ENCODE results near the gene GARIN5A.
"Not testable (repeated sequence)": the region's sequence is repeated elsewhere in the genome, so short reads cannot be mapped to it uniquely, and the experiment has no call there.

GARIN5A gene

DNA sequence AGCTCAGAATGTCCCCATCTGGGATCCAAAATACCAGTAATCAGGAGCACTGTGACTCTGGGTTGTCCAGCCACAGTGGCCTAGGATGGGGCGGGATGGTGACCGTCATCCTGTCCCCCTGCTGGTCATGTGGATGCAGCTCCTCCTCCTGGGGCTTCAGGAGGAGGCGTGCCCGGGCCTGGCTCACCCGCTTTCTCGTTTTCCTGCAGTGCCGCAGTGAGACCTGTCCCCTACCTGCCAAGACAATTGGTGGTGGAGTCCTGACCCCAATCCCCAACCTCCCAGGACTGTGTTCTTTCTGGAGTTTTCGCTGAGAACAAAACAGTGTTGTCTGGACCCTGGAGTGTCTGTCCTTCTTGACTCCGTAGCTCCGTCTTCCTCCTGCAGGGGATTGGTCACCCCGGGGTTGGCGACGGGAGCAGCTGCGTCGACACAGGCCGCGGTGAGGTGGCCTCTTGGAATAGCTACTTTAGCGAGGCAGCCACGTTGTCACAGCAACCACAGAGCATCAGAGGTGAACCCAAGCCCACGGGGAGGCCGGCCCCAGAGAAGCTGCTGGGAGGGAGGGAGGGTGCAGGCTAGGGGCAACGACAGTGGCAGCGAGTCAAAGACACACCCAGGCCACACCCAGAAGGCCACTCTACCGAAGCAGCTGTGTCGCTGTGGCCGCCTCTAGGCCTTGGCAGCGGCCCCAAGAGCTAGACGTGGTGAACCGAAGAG lies 10.5 kb downstream of the GARIN5A start:
- in situ Hi-C loops (cut with MboI; ENCODE audit: low sequenced_read_pairs), result no loop called here

DNA sequence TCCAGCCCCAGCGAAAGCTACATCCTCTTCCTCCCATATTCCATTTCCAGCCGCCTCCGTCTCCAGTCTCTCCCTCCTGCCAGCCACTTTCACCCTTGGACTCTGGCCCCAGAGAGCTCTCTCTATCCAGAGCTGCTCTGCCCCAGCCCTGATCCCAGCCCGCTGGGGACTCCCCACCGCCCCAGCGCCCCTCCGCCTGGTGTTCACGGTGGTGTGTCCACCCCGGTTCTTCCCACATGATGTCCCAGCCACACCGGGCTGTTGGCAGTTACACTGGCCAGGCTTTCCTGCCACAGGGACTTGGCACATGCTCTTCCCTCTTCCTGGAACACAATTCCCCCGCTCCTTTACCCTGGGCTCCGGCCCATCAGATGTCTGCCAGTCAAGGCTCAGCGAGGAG lies 11.6 kb downstream of the GARIN5A start:
- in situ Hi-C loops (cut with MboI; ENCODE audit: low sequenced_read_pairs), result no loop called here

DNA sequence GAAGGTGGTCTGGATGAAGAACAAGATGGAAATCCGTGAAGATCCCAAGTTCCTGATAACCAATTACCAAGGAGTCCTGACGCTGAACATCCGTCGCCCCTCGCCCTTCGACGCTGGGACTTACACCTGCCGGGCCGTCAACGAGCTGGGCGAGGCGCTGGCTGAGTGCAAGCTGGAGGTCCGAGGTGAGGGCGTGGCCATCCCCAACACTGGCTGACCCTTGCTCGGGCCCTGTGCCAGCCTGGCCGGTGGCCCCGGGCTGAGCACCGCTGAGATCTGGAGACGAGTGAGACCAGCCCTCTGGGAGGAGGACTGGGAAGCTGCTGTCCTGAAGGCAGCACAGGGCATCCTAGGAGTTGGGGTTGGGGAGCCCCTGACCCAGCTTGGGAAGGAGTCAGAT lies 12.3 kb downstream of the GARIN5A start:
- in situ Hi-C loops (cut with MboI; ENCODE audit: low sequenced_read_pairs), result no loop called here

DNA sequence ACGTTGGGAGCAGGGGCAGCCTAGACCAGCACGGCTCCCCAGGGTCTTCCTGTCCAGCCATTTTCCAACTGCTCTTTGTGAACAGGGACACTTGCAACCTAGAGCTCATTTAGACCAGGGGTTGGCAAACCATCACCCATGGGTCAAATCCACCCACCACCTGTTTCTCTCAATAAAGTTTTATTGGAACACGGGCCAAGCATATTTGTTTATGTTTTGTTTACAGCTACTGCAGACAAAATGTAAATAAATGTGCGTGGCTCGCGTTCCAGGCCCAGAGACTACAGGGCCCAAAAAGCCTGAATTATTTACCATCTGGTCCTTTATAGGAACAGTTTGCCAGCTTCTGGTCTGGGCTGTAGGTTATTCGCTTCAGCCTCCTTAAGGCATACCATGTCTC lies 13.7 kb downstream of the GARIN5A start:
- in situ Hi-C loops (cut with MboI; ENCODE audit: low sequenced_read_pairs), result no loop called here

DNA sequence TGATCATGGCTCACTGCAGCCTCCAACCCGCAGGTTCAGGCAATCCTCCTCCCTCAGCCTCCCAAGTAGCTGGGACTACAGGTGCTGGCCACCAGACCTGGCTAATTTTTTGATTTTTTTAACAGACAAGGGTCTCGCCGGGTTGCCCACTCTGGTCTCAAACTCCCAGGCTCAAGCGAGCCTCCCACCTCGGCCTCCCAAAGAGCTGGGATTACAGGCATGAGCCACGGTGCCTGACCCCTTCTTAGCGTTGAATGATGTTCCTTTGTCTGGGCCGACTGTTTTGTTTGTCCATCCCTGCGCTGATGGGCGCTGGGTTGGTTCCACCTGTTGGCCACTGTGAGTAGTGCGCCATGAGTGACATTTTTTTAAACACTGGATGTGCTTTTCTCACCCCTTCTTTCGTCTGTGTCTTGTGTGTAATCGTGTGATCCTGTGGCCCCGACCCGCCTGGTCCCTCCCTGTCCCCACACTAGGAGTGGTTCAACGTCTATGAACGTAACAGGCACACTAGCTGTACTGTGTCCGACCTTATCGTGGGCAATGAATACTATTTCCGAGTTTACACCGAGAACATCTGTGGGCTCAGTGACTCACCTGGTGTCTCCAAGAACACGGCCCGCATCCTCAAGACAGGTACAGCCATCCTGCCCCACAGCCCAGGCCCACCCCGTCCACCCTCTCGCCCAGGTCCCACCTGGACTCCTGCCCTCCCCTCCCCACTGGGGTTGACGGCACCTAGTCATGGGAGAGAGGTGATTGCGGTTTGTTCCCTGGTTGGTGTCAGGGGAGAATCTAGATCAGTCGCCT lies 15.4 kb downstream of the GARIN5A start:
- in situ Hi-C loops (cut with MboI; ENCODE audit: low sequenced_read_pairs), result no loop called here

GRCh38 chr19:50460161-50460765 lies 16.4 kb downstream of the GARIN5A start:
- in situ Hi-C loops (cut with MboI; ENCODE audit: low sequenced_read_pairs), result no loop called here

GRCh38 chr19:50459638-50460037 lies 17.0 kb downstream of the GARIN5A start:
- in situ Hi-C loops (cut with MboI; ENCODE audit: low sequenced_read_pairs), result no loop called here

- in situ Hi-C loops (cut with MboI; ENCODE audit: low sequenced_read_pairs), result no loop called here
These were observed 17.6 kb downstream of the GARIN5A start for GRCh38 chr19:50459067-50459456.

GRCh38 chr19:50458396-50459066 lies 18.1 kb downstream of the GARIN5A start:
- in situ Hi-C loops (cut with MboI; ENCODE audit: low sequenced_read_pairs), result no loop called here

- in situ Hi-C loops (cut with MboI; ENCODE audit: low sequenced_read_pairs), result no loop called here
These were observed 19.3 kb downstream of the GARIN5A start for GRCh38 chr19:50457300-50457699.

DNA sequence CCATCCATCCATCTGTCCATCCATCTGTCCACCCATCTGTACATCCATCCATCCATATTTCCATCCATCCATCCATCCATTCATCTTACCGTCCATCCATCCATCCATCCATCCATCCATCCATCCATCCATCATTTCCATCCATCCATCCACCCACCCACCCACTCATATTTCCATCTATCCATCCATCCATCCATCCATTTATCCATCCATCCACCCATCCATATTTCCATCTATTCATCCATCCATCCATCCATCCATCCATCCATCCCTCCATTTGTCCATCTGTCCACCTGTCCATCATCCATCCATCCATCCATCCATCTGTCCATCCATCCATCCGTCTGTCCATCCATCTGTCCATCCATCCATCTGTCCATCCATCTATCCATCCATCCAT lies 20.7 kb downstream of the GARIN5A start:
- in situ Hi-C loops (cut with MboI; ENCODE audit: low sequenced_read_pairs), result no loop called here

GRCh38 chr19:50453243-50453642 lies 23.4 kb downstream of the GARIN5A start:
- in situ Hi-C loops (cut with MboI; ENCODE audit: low sequenced_read_pairs), result no loop called here

DNA sequence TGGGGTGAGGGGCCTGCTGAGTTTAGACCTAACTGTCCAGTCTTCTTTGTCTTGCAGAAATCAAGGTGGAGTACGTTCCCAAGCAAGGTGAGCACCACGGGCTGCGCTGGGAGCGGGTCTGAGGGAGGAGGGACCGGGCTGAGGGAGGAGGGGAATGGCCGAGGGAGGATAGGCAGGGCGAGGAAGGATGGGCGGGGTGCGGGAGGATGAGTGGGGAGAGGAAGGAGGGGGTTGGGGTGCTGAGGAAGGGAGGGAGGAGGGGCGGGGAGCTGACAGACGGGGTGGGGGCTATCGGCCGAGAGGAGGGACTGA lies 25.5 kb downstream of the GARIN5A start:
- in situ Hi-C loops (cut with MboI; ENCODE audit: low sequenced_read_pairs), result no loop called here

DNA sequence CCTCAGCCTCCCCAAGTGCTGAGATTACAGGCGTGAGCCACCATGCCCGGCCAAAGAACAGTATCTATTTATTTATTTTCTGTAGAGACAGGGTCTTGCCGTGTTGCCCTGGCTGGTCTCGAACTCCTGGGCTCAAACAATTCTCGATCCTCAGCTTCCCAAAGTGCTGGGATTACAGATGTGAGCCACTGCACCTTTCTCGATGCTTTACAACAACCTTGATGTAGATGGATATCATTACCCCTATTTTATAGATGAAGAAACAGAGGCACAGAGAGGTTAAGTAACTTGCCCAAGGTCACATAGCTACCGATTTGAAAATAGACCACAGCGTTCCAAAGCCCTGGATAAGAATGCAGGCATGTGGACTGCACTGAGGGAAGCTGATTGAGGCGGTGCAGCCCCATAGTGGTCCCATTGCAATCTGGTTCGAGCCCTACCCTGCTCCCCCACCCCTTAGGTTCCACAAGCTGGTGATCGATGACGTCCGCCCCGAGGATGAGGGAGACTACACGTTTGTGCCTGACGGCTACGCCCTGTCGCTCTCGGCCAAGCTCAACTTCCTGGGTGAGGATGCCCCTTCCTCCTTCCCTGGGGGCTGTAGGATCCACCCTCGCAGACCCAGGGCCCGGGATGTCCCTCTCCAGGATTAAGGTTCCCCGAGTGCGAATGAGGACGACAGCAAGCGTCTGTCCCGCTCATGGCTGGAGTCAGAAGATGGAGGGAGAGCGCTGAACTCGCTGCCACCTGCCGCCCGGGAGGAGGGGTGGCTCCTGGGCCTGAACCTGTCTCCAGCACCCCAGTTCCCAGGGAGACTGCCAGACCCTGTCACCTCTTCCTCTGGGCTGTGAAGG lies 26.1 kb downstream of the GARIN5A start:
- in situ Hi-C loops (cut with MboI; ENCODE audit: low sequenced_read_pairs), result no loop called here

- in situ Hi-C loops (cut with MboI; ENCODE audit: low sequenced_read_pairs), result no loop called here
These were observed 27.3 kb downstream of the GARIN5A start for GRCh38 chr19:50449236-50449899.

GRCh38 chr19:50447750-50448149 lies 28.9 kb downstream of the GARIN5A start:
- in situ Hi-C loops (cut with MboI; ENCODE audit: low sequenced_read_pairs), result no loop called here

DNA sequence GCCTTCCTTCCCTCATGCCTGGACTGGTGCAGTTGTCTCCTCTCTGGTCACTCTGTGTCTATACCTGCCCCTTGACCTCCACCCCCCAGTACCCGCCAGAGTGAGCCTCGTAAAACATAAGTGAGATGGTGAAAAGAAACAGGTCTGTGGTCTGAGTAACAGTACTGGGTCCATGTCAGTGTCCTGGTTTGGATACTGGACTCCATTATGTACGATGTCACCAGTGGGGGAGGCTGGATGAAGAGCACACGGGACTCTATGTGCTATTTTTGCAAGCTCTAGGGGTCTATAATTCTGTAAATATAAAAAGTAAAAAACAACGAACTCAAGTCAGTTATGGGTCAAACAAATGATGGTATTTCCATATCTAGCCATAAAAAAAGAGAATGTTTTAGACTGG lies 29.6 kb downstream of the GARIN5A start:
- in situ Hi-C loops (cut with MboI; ENCODE audit: low sequenced_read_pairs), result no loop called here

DNA sequence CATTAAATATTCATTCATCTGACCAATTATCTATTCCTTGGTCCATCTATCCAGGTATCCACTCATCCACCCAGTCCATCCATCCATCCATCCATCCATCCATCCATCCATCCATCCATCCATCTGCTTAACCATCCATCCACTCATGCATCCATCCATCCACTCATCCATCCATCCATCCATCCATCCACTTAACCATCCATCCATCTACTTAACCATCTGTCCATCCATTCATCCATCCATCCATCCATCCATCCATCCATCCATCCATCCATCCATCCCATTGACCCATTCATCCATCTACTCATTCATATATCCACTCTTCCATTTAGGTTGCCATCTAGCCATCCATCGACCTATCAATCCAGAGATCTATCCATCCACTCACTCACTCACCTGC lies 32.6 kb downstream of the GARIN5A start:
- in situ Hi-C loops (cut with MboI; ENCODE audit: low sequenced_read_pairs), result no loop called here

DNA sequence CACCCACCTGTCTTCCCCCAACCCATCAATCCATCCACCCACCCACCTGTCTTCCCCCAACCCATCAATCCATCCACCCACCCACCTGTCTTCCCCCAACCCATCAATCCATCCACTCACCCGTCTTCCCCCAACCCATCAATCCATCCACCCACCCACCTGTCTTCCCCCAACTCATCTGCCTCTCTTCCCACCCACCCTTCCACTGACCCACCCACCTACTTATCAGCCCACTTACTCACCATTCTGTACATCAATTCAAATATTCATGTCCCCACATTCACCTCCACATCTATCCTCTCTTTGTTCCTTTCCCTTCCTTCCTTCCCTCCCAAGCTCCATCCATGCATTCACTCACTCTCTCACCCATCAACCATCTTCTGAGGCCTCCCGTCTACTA lies 37.5 kb downstream of the GARIN5A start:
- in situ Hi-C loops (cut with MboI; ENCODE audit: low sequenced_read_pairs), result not testable (repeated sequence)

- in situ Hi-C loops (cut with MboI; ENCODE audit: low sequenced_read_pairs), result no loop called here
These were observed 38.7 kb downstream of the GARIN5A start for GRCh38 chr19:50437862-50438449.
